ENCODE measurements around the gene DOCK1.

The DOCK1 gene

GRCh38 chr10:127092916-127093315 lies 187.7 kb downstream of the DOCK1 start:
- DNase-seq (no peak), ATAC-seq (replicated peaks) (no peak)
- Mint-ChIP-seq H3K27me3 (peaks cover 0 to 12% of the 10 kb centered on the region in 2 donors), H3K4me3 (no peak overlapping the region), H3K27ac (no peak overlapping the region), H3K4me1 (ENCODE audit: low read depth in 2 of 2) (no peaks in the 10 kb centered on the region), H3K9me3 (peaks cover 0 to 4% of the 10 kb centered on the region in 2 donors), H3K36me3 (ENCODE audit: insufficient read depth) (no peaks in the 10 kb centered on the region)

- Mint-ChIP-seq H3K27ac (no peak overlapping the region), H3K4me3 (no peak overlapping the region), H3K27me3 (peaks cover 4 to 31% of the 10 kb centered on the region in 2 donors)
Observed at GRCh38 chr10:127094984-127095383, 189.8 kb downstream of the DOCK1 start.

GRCh38 chr10:127100983-127101615 lies 195.9 kb downstream of the DOCK1 start:
- Mint-ChIP-seq H3K9me3 (peaks cover 11 to 17% of the 10 kb centered on the region in 2 donors), H3K4me1 (ENCODE audit: low read depth in 2 of 2) (peaks cover 0 to 1% of the 10 kb centered on the region in 2 donors), H3K4me3 (no peak overlapping the region), H3K27me3 (peaks cover 4 to 29% of the 10 kb centered on the region in 2 donors), H3K27ac (no peak overlapping the region), H3K36me3 (ENCODE audit: insufficient read depth) (no peaks in the 10 kb centered on the region)
- DNase-seq (no peak), ATAC-seq (replicated peaks) (no peak)

More at GRCh38 chr10:127094984-127095383, 189.8 kb downstream of the DOCK1 start:
- Mint-ChIP-seq H3K9me3 (peaks cover 2 to 8% of the 10 kb centered on the region in 2 donors), H3K36me3 (ENCODE audit: insufficient read depth) (no peaks in the 10 kb centered on the region), H3K4me1 (ENCODE audit: low read depth in 2 of 2) (peaks cover 0 to 1% of the 10 kb centered on the region in 2 donors)
- no peak for DNase-seq
- no peak for ATAC-seq (replicated peaks)

GRCh38 chr10:127102176-127102575 lies 196.9 kb downstream of the DOCK1 start:
- peaks cover 0 to 1% of the 10 kb centered on the region in 2 donors for H3K4me1 Mint-ChIP-seq (ENCODE audit: low read depth in 2 of 2)
- no peak overlapping the region for H3K27ac Mint-ChIP-seq
- H3K9me3 Mint-ChIP-seq: peaks cover 11 to 17% of the 10 kb centered on the region in 2 donors
- peaks cover 4 to 29% of the 10 kb centered on the region in 2 donors for H3K27me3 Mint-ChIP-seq
- ATAC-seq (replicated peaks) (no peak), DNase-seq (no peak)
- H3K4me3 Mint-ChIP-seq: no peak overlapping the region
- H3K36me3 Mint-ChIP-seq (ENCODE audit: insufficient read depth): no peaks in the 10 kb centered on the region

- H3K27me3 Mint-ChIP-seq: peaks cover 0 to 14% of the 10 kb centered on the region in 2 donors
- peaks cover 5 to 20% of the 10 kb centered on the region in 2 donors for H3K9me3 Mint-ChIP-seq
- no peaks in the 10 kb centered on the region for H3K36me3 Mint-ChIP-seq (ENCODE audit: insufficient read depth)
- DNase-seq (no peak), ATAC-seq (replicated peaks) (no peak)
- H3K27ac Mint-ChIP-seq: no peak overlapping the region
- H3K4me1 Mint-ChIP-seq (ENCODE audit: low read depth in 2 of 2): no peaks in the 10 kb centered on the region
- no peak overlapping the region for H3K4me3 Mint-ChIP-seq
Observed at GRCh38 chr10:127115100-127115499, 209.9 kb downstream of the DOCK1 start.

GRCh38 chr10:127117125-127117524 lies 211.9 kb downstream of the DOCK1 start:
- Mint-ChIP-seq H3K4me1 (ENCODE audit: low read depth in 2 of 2) (no peaks in the 10 kb centered on the region), H3K9me3 (peaks cover 5 to 20% of the 10 kb centered on the region in 2 donors), H3K27me3 (peaks cover 0 to 14% of the 10 kb centered on the region in 2 donors), H3K27ac (no peak overlapping the region), H3K4me3 (no peak overlapping the region), H3K36me3 (ENCODE audit: insufficient read depth) (no peaks in the 10 kb centered on the region)
- ATAC-seq (replicated peaks) (no peak), DNase-seq (no peak)

GRCh38 chr10:127118034-127118433 lies 212.8 kb downstream of the DOCK1 start:
- Mint-ChIP-seq H3K4me3 (no peak overlapping the region), H3K27me3 (peaks cover 5 to 14% of the 10 kb centered on the region in 2 donors), H3K27ac (no peak overlapping the region), H3K36me3 (ENCODE audit: insufficient read depth) (no peaks in the 10 kb centered on the region), H3K9me3 (peaks cover 5 to 20% of the 10 kb centered on the region in 2 donors), H3K4me1 (ENCODE audit: low read depth in 2 of 2) (no peaks in the 10 kb centered on the region)
- no peak for DNase-seq
- no peak for ATAC-seq (replicated peaks)

- ATAC-seq (replicated peaks): no peak
- Mint-ChIP-seq H3K27me3 (peaks cover 0 to 5% of the 10 kb centered on the region in 2 donors), H3K4me3 (no peak overlapping the region), H3K9me3 (peaks cover 0 to 13% of the 10 kb centered on the region in 2 donors), H3K27ac (no peak overlapping the region), H3K4me1 (ENCODE audit: low read depth in 2 of 2) (no peaks in the 10 kb centered on the region), H3K36me3 (ENCODE audit: insufficient read depth) (no peaks in the 10 kb centered on the region)
- DNase-seq: no peak
Observed at GRCh38 chr10:127119936-127120335, 214.7 kb downstream of the DOCK1 start.

GRCh38 chr10:127122831-127123230 lies 217.6 kb downstream of the DOCK1 start:
- DNase-seq: no peak
- H3K27ac Mint-ChIP-seq: no peak overlapping the region
- H3K4me1 Mint-ChIP-seq (ENCODE audit: low read depth in 2 of 2): no peaks in the 10 kb centered on the region
- H3K4me3 Mint-ChIP-seq: no peak overlapping the region
- H3K9me3 Mint-ChIP-seq: peaks cover 0 to 8% of the 10 kb centered on the region in 2 donors
- no peaks in the 10 kb centered on the region for H3K36me3 Mint-ChIP-seq (ENCODE audit: insufficient read depth)
- peaks cover 0 to 5% of the 10 kb centered on the region in 2 donors for H3K27me3 Mint-ChIP-seq
- no peak for ATAC-seq (replicated peaks)

GRCh38 chr10:127123626-127124025 lies 218.4 kb downstream of the DOCK1 start:
- Mint-ChIP-seq H3K4me3 (no peak overlapping the region), H3K27me3 (peaks cover 0 to 5% of the 10 kb centered on the region in 2 donors), H3K27ac (no peak overlapping the region), H3K36me3 (ENCODE audit: insufficient read depth) (no peaks in the 10 kb centered on the region), H3K4me1 (ENCODE audit: low read depth in 2 of 2) (no peaks in the 10 kb centered on the region), H3K9me3 (peaks cover 0 to under 1% of the 10 kb centered on the region in 2 donors)
- DNase-seq (no peak), ATAC-seq (replicated peaks) (no peak)

- ATAC-seq (replicated peaks) (no peak), DNase-seq (no peak)
- peaks cover 0 to 1% of the 10 kb centered on the region in 2 donors for H3K9me3 Mint-ChIP-seq
- no peak overlapping the region for H3K4me3 Mint-ChIP-seq
- peaks cover 5 to 9% of the 10 kb centered on the region in 2 donors for H3K27me3 Mint-ChIP-seq
- no peaks in the 10 kb centered on the region for H3K4me1 Mint-ChIP-seq (ENCODE audit: low read depth in 2 of 2)
- no peaks in the 10 kb centered on the region for H3K36me3 Mint-ChIP-seq (ENCODE audit: insufficient read depth)
- H3K27ac Mint-ChIP-seq: no peak overlapping the region
Observed at GRCh38 chr10:127125331-127125730, 220.1 kb downstream of the DOCK1 start.

- no peak for ATAC-seq (replicated peaks)
- peaks cover 0 to 9% of the 10 kb centered on the region in 2 donors for H3K27me3 Mint-ChIP-seq
- H3K4me3 Mint-ChIP-seq: no peak overlapping the region
- H3K27ac Mint-ChIP-seq: no peak overlapping the region
- peaks cover 0 to 1% of the 10 kb centered on the region in 2 donors for H3K9me3 Mint-ChIP-seq
- no peaks in the 10 kb centered on the region for H3K4me1 Mint-ChIP-seq (ENCODE audit: low read depth in 2 of 2)
- no peaks in the 10 kb centered on the region for H3K36me3 Mint-ChIP-seq (ENCODE audit: insufficient read depth)
- no peak for DNase-seq
Observed at GRCh38 chr10:127127822-127128221, 222.6 kb downstream of the DOCK1 start.

GRCh38 chr10:127129104-127129503 lies 223.9 kb downstream of the DOCK1 start:
- Mint-ChIP-seq H3K27me3 (peaks cover 0 to 9% of the 10 kb centered on the region in 2 donors), H3K4me1 (ENCODE audit: low read depth in 2 of 2) (no peaks in the 10 kb centered on the region), H3K4me3 (no peak overlapping the region), H3K36me3 (ENCODE audit: insufficient read depth) (no peaks in the 10 kb centered on the region), H3K9me3 (peaks cover 0 to 1% of the 10 kb centered on the region in 2 donors), H3K27ac (no peak overlapping the region)
- DNase-seq (no peak), ATAC-seq (replicated peaks) (no peak)

GRCh38 chr10:127132451-127132850 lies 227.2 kb downstream of the DOCK1 start:
- Mint-ChIP-seq H3K27me3 (peaks cover 0 to 9% of the 10 kb centered on the region in 2 donors), H3K36me3 (ENCODE audit: insufficient read depth) (no peaks in the 10 kb centered on the region), H3K9me3 (peaks cover 0 to 1% of the 10 kb centered on the region in 2 donors), H3K27ac (no peak overlapping the region), H3K4me1 (ENCODE audit: low read depth in 2 of 2) (no peaks in the 10 kb centered on the region), H3K4me3 (no peak overlapping the region)
- DNase-seq (no peak), ATAC-seq (replicated peaks) (no peak)
